ENCODE data around the gene OR10J5. TPM values are rescaled to one million over a fixed set of nuclear protein-coding genes. Genes with fewer than 3 reads are reported as not detected.
"Not testable (repeated sequence)": the region's sequence is repeated elsewhere in the genome, so short reads cannot be mapped to it uniquely, and the experiment has no call there.

Gene OR10J5
- total RNA-seq, 2 experiments from 2014 or later = not detected

- TF ChIP-seq CTCF (conservative IDR thresholded peaks at IDR 0.05; ENCODE audit: low read length) = no peak
- no peak for TF ChIP-seq EZH2phosphoT487 (IDR thresholded peaks at IDR 0.05; ENCODE audit: borderline replicate concordance, low read depth, low read length)
- Histone ChIP-seq H4K20me1 (ENCODE audit: insufficient read depth, low read length) (no peaks in the 10 kb centered on the region), H3K36me3 (ENCODE audit: insufficient read depth, low read length) (no peaks in the 10 kb centered on the region), H3K4me1 (ENCODE audit: insufficient read depth, low read length, poor library complexity, severe bottlenecking) (no peaks in the 10 kb centered on the region), H3K9me2 (ENCODE audit: insufficient read depth, low read length) (no peaks in the 10 kb centered on the region), H3K9me3 (ENCODE audit: low read length) (no peaks in the 10 kb centered on the region), H3K4me2 (ENCODE audit: low read length) (no peak overlapping the region), H3K79me2 (ENCODE audit: insufficient read depth, low read depth, low read length) (no peaks in the 10 kb centered on the region), H2AFZ (ENCODE audit: low read length) (no peak overlapping the region), H3K4me3 (ENCODE audit: low read depth, low read length, poor library complexity, severe bottlenecking) (no peak overlapping the region), H3K27ac (ENCODE audit: low read depth, low read length, poor library complexity, severe bottlenecking) (no peak overlapping the region)
- POLR2A ChIA-PET = no interaction called here
- CTCF ChIA-PET (ENCODE audit: unreplicated experiment) = no interaction called here
- BruUV-seq (replicated peaks) = no TSS peak
- no peak for DNase-seq (ENCODE audit: low spot score)
- intact Hi-C loops (cut with micrococcal nuclease; ENCODE audit: unreplicated experiment) = no loop called here
Observed at GRCh38 chr1:159532922-159533321, 2.9 kb downstream of the OR10J5 start.

GRCh38 chr1:159524792-159525191, 11.0 kb downstream of the OR10J5 start:
- H3K27ac ChIP-seq (ENCODE audit: low read depth, low read length, poor library complexity, severe bottlenecking); H3K4me3 ChIP-seq (ENCODE audit: low read depth, low read length, poor library complexity, severe bottlenecking); H4K20me1 ChIP-seq (ENCODE audit: insufficient read depth, low read length); H3K4me2 ChIP-seq (ENCODE audit: low read length); H3K79me2 ChIP-seq (ENCODE audit: insufficient read depth, low read depth, low read length); H3K36me3 ChIP-seq (ENCODE audit: insufficient read depth, low read length); BruUV-seq (replicated peaks); DNase-seq (ENCODE audit: low spot score); POLR2A ChIA-PET; H3K4me1 ChIP-seq (ENCODE audit: insufficient read depth, low read length, poor library complexity, severe bottlenecking); H2AFZ ChIP-seq (ENCODE audit: low read length); intact Hi-C loops (cut with micrococcal nuclease; ENCODE audit: unreplicated experiment); CTCF ChIA-PET (ENCODE audit: unreplicated experiment); H3K9me2 ChIP-seq (ENCODE audit: insufficient read depth, low read length); H3K9me3 ChIP-seq (ENCODE audit: low read length): not testable (repeated sequence)

- no peaks in the 10 kb centered on the region for H3K9me3 ChIP-seq (ENCODE audit: low read length)
- H3K27ac ChIP-seq (ENCODE audit: low read depth, low read length, poor library complexity, severe bottlenecking) = no peak overlapping the region
- no peak overlapping the region for H3K4me3 ChIP-seq (ENCODE audit: low read depth, low read length, poor library complexity, severe bottlenecking)
- no peak for TF ChIP-seq CTCF (conservative IDR thresholded peaks at IDR 0.05; ENCODE audit: low read length)
- TF ChIP-seq EZH2phosphoT487 (IDR thresholded peaks at IDR 0.05; ENCODE audit: borderline replicate concordance, low read depth, low read length) = no peak
- intact Hi-C loops (cut with micrococcal nuclease; ENCODE audit: unreplicated experiment) = no loop called here
- H3K4me1 ChIP-seq (ENCODE audit: insufficient read depth, low read length, poor library complexity, severe bottlenecking) = no peaks in the 10 kb centered on the region
- no peak overlapping the region for H2AFZ ChIP-seq (ENCODE audit: low read length)
- H3K36me3 ChIP-seq (ENCODE audit: insufficient read depth, low read length) = no peaks in the 10 kb centered on the region
- no peak overlapping the region for H3K4me2 ChIP-seq (ENCODE audit: low read length)
- ChIA-PET POLR2A (no interaction called here), CTCF (ENCODE audit: unreplicated experiment) (no interaction called here)
- no peaks in the 10 kb centered on the region for H4K20me1 ChIP-seq (ENCODE audit: insufficient read depth, low read length)
- no TSS peak for BruUV-seq (replicated peaks)
- H3K79me2 ChIP-seq (ENCODE audit: insufficient read depth, low read depth, low read length) = no peaks in the 10 kb centered on the region
- no peaks in the 10 kb centered on the region for H3K9me2 ChIP-seq (ENCODE audit: insufficient read depth, low read length)
- DNase-seq (ENCODE audit: low spot score) = no peak
Observed at GRCh38 chr1:159510229-159510541, 25.6 kb downstream of the OR10J5 start.

Data from OCI-LY7 (cell line).